Measurements from ENCODE around the gene SLC30A10. TPM values are rescaled to one million over a fixed set of nuclear protein-coding genes. Genes with fewer than 3 reads are reported as not detected.

SLC30A10 gene
- total and polyA plus RNA-seq, 2 donors (not counting 1 experiment from before 2014, with no cell fraction given): 0.06 TPM; not detected in 1

- ChIA-PET CTCF (no interaction called here), POLR2A (no interaction called here)
- H3K9ac ChIP-seq (ENCODE audit: low read length): no peak overlapping the region
- TF ChIP-seq CTCF (IDR thresholded peaks at IDR 0.05): no peak
- TF ChIP-seq EZH2 (IDR thresholded peaks at IDR 0.05; ENCODE audit: borderline replicate concordance, insufficient read depth, low read depth, low read length, poor library complexity, severe bottlenecking): no peak
- H3K27ac ChIP-seq (ENCODE audit: low read length in 2 of 2): no peak overlapping the region
- no peaks in the 10 kb centered on the region for H3K9me3 ChIP-seq (ENCODE audit: control extremely low read depth in 1 of 3, control insufficient read depth in 2 of 3, insufficient read depth in 1 of 3, low read length in 2 of 3)
- no peak overlapping the region for H3K4me2 ChIP-seq (replicated peaks; ENCODE audit: low read depth, low read length, poor library complexity, severe bottlenecking)
- ATAC-seq (ENCODE audit: low read depth) (no peak), DNase-seq (no peak)
- H3K4me3 Mint-ChIP-seq: no peak overlapping the region
- no peak overlapping the region for H2AFZ ChIP-seq (ENCODE audit: insufficient read depth, low read depth, low read length, poor library complexity, severe bottlenecking)
- no peaks in the 10 kb centered on the region for H3K36me3 ChIP-seq (replicated peaks in 1 of 2; ENCODE audit: control extremely low read depth in 1 of 2, control insufficient read depth in 1 of 2, extremely low read depth in 1 of 2, insufficient read depth in 2 of 2, low read length in 1 of 2)
- H3K27ac Mint-ChIP-seq: no peak overlapping the region
- peaks cover 13% of the 10 kb centered on the region for H3K27me3 Mint-ChIP-seq
- H3K4me1 ChIP-seq (ENCODE audit: control insufficient read depth in 2 of 2, insufficient read depth in 2 of 2, low read length in 2 of 2): no peaks in the 10 kb centered on the region
- no peaks in the 10 kb centered on the region for H3K79me2 ChIP-seq (ENCODE audit: control insufficient read depth, insufficient read depth, low read length)
- H3K4me3 ChIP-seq (ENCODE audit: control extremely low read depth in 1 of 5, extremely low read depth in 1 of 5, insufficient read depth in 1 of 5, low read depth in 2 of 5, low read length in 4 of 5): no peak overlapping the region
- peaks cover 3% of the 10 kb centered on the region for H3K4me1 Mint-ChIP-seq
- 50% methylated on average over 1 of the region's 2 CpGs for WGBS (ENCODE audit: insufficient coverage)
- intact Hi-C loops (cut with micrococcal nuclease): no loop called here
- H3K27me3 ChIP-seq (replicated peaks in 1 of 4; ENCODE audit: control extremely low read depth in 1 of 4, control insufficient read depth in 3 of 4, insufficient read depth in 4 of 4, low read length in 3 of 4): peaks cover 0 to 2% (median 0%) of the 10 kb centered on the region in 4 experiments
- H3K9me3 Mint-ChIP-seq (ENCODE audit: insufficient read depth): no peaks in the 10 kb centered on the region
- no peaks in the 10 kb centered on the region for H4K20me1 ChIP-seq (ENCODE audit: control insufficient read depth, insufficient read depth, low read length, poor library complexity, severe bottlenecking)
Measured at GRCh38 chr1:219904934-219905333, 23.4 kb downstream of the SLC30A10 start.

GRCh38 chr1:219903353-219903871, 24.9 kb downstream of the SLC30A10 start:
- 94% methylated on average over 2 of the region's 5 CpGs for WGBS (ENCODE audit: insufficient coverage)
- ChIA-PET POLR2A (no interaction called here), CTCF (no interaction called here)
- Histone ChIP-seq H3K4me1 (ENCODE audit: control insufficient read depth in 2 of 2, insufficient read depth in 2 of 2, low read length in 2 of 2) (no peaks in the 10 kb centered on the region), H3K9me3 (ENCODE audit: control extremely low read depth in 1 of 3, control insufficient read depth in 2 of 3, insufficient read depth in 1 of 3, low read length in 2 of 3) (no peaks in the 10 kb centered on the region), H3K4me3 (ENCODE audit: control extremely low read depth in 1 of 5, extremely low read depth in 1 of 5, insufficient read depth in 1 of 5, low read depth in 2 of 5, low read length in 4 of 5) (no peak overlapping the region), H3K79me2 (ENCODE audit: control insufficient read depth, insufficient read depth, low read length) (no peaks in the 10 kb centered on the region), H4K20me1 (ENCODE audit: control insufficient read depth, insufficient read depth, low read length, poor library complexity, severe bottlenecking) (no peaks in the 10 kb centered on the region), H3K4me2 (replicated peaks; ENCODE audit: low read depth, low read length, poor library complexity, severe bottlenecking) (no peak overlapping the region), H2AFZ (ENCODE audit: insufficient read depth, low read depth, low read length, poor library complexity, severe bottlenecking) (no peak overlapping the region), H3K36me3 (replicated peaks in 1 of 2; ENCODE audit: control extremely low read depth in 1 of 2, control insufficient read depth in 1 of 2, extremely low read depth in 1 of 2, insufficient read depth in 2 of 2, low read length in 1 of 2) (no peaks in the 10 kb centered on the region), H3K27ac (ENCODE audit: low read length in 2 of 2) (no peak overlapping the region), H3K9ac (ENCODE audit: low read length) (no peak overlapping the region), H3K27me3 (replicated peaks in 1 of 4; ENCODE audit: control extremely low read depth in 1 of 4, control insufficient read depth in 3 of 4, insufficient read depth in 4 of 4, low read length in 3 of 4) (peaks cover 0 to 2% (median 0%) of the 10 kb centered on the region in 4 experiments)
- Mint-ChIP-seq H3K9me3 (ENCODE audit: insufficient read depth) (no peaks in the 10 kb centered on the region), H3K4me1 (peaks cover 3% of the 10 kb centered on the region), H3K27ac (no peak overlapping the region), H3K27me3 (peaks cover 13% of the 10 kb centered on the region), H3K4me3 (no peak overlapping the region)
- intact Hi-C loops (cut with micrococcal nuclease): no loop called here
- TF ChIP-seq EZH2 (IDR thresholded peaks at IDR 0.05; ENCODE audit: borderline replicate concordance, insufficient read depth, low read depth, low read length, poor library complexity, severe bottlenecking): no peak
- no peak for TF ChIP-seq CTCF (IDR thresholded peaks at IDR 0.05)
- no peak for ATAC-seq (ENCODE audit: low read depth)
- DNase-seq: no peak
